Mesendoderm (in vitro differentiated cells): ENCODE measurements around the gene FREM2. TPM values are rescaled to one million over a fixed set of nuclear protein-coding genes. Genes with fewer than 3 reads are reported as not detected.

Experiments used
- DNase-seq: peaks from one replicate; pipeline ENCODE4 v3.0.0; 2013
- H2AK5ac ChIP-seq: 2 replicates; pipeline ENCODE4 v1.6.1; 2013; ENCODE audit warnings: low read length, inconsistent platforms
- H2BK120ac ChIP-seq: 2 replicates; pipeline ENCODE4 v1.6.1; 2013; ENCODE audit warnings: low read depth, mild to moderate bottlenecking, low read length, moderate library complexity, mixed read lengths
- H2BK15ac ChIP-seq: replicated peaks from 2 replicates; pipeline ENCODE4 v1.6.1; 2013; ENCODE audit warnings: low read depth, mild to moderate bottlenecking, moderate library complexity
- H2BK5ac ChIP-seq: 2 replicates; pipeline ENCODE4 v1.6.1; 2013; ENCODE audit warnings: low read length, inconsistent platforms
- H3K18ac ChIP-seq: 2 replicates; pipeline ENCODE4 v1.6.1; 2013; ENCODE audit warnings: mild to moderate bottlenecking, low read length, mixed read lengths
- H3K23ac ChIP-seq: one replicate; pipeline ENCODE4 v1.6.1; 2013; ENCODE audit warnings: low read length
- H3K27ac ChIP-seq: 2 replicates; pipeline ENCODE4 v1.5.1; 2013; ENCODE audit warnings: low read depth, mild to moderate bottlenecking, inconsistent platforms, low read length, moderate library complexity
- H3K27me3 ChIP-seq: 2 replicates; pipeline ENCODE4 v1.6.1; 2013; ENCODE audit warnings: low read length, control low read depth, mild to moderate bottlenecking, inconsistent platforms; ENCODE audit not compliant: insufficient read depth, poor library complexity
- H3K36me3 ChIP-seq: 2 replicates; pipeline ENCODE4 v1.6.1; 2013; ENCODE audit warnings: low read length, inconsistent platforms; ENCODE audit not compliant: control insufficient read depth, insufficient read depth
- H3K4ac ChIP-seq: one replicate; pipeline ENCODE4 v1.6.1; 2013; ENCODE audit warnings: low read depth, mild to moderate bottlenecking, low read length, moderate library complexity
- H3K4me1 ChIP-seq: 2 replicates; pipeline ENCODE4 v1.6.1; 2013; ENCODE audit warnings: low read depth, low read length, inconsistent platforms; ENCODE audit not compliant: control insufficient read depth
- H3K4me2 ChIP-seq: 2 replicates; pipeline ENCODE4 v1.6.1; 2013; ENCODE audit warnings: low read length
- H3K4me3 ChIP-seq: 2 replicates; pipeline ENCODE4 v1.5.1; 2013; ENCODE audit warnings: mild to moderate bottlenecking, low read length
- H3K56ac ChIP-seq: one replicate; pipeline ENCODE4 v1.6.1; 2013; ENCODE audit warnings: low read length
- H3K79me1 ChIP-seq: 2 replicates; pipeline ENCODE4 v1.6.1; 2013; ENCODE audit warnings: low read length, inconsistent platforms
- H3K79me2 ChIP-seq: 2 replicates; pipeline ENCODE4 v1.6.1; 2013; ENCODE audit warnings: mild to moderate bottlenecking, low read length; ENCODE audit not compliant: control insufficient read depth, insufficient read depth
- H3K9ac ChIP-seq: 2 replicates; pipeline ENCODE4 v1.6.1; 2013; ENCODE audit warnings: low read length, inconsistent platforms
- H4K5ac ChIP-seq: one replicate; pipeline ENCODE4 v1.6.1; 2013; ENCODE audit warnings: low read length
- H4K8ac ChIP-seq: one replicate; pipeline ENCODE4 v1.6.1; 2013; ENCODE audit warnings: low read depth, mild to moderate bottlenecking, control low read depth, low read length, moderate library complexity
- small RNA-seq: library from polyadenylated mRNA; stranded (forward); fragments of <200 nt; extraction: miRNeasy Mini kit (QIAGEN cat#:217004); gene quantifications from one replicate; pipeline ENCODE3, GENCODE V24; 2013; ENCODE audit not compliant: insufficient read depth

Gene FREM2

GRCh38 chr13:38933786-38934185 lies 246.9 kb downstream of the FREM2 start:
- H3K23ac ChIP-seq, result no peak overlapping the region
- H3K27ac ChIP-seq, result no peak overlapping the region
- no peaks in the 10 kb centered on the region for H3K36me3 ChIP-seq
- H2BK15ac ChIP-seq, result no peak overlapping the region
- H2BK5ac ChIP-seq, result no peak overlapping the region
- H4K8ac ChIP-seq, result no peak overlapping the region
- H3K9ac ChIP-seq, result no peak overlapping the region
- H3K18ac ChIP-seq, result no peak overlapping the region
- H3K4ac ChIP-seq, result no peak overlapping the region
- no peak overlapping the region for H4K5ac ChIP-seq
- no peak overlapping the region for H2AK5ac ChIP-seq
- H3K56ac ChIP-seq, result no peak overlapping the region
- H3K27me3 ChIP-seq, result no peaks in the 10 kb centered on the region
- H3K4me3 ChIP-seq, result no peak overlapping the region
- no peaks in the 10 kb centered on the region for H3K79me2 ChIP-seq
- H3K4me2 ChIP-seq, result no peak overlapping the region
- H3K4me1 ChIP-seq, result no peaks in the 10 kb centered on the region
- H2BK120ac ChIP-seq, result no peak overlapping the region
- DNase-seq, result no peak
- H3K79me1 ChIP-seq, result no peaks in the 10 kb centered on the region

Small RNA genes within 50 kb of the gene (small RNA-seq; reads per million reads assigned to genes)
- gene PLA2G12AP2 (not detected), gene RNU6-56P (not detected)
